Measurements from ENCODE around the gene TMEM131L. TPM values are rescaled to one million over a fixed set of nuclear protein-coding genes. Genes with fewer than 3 reads are reported as not detected.
"Not testable (repeated sequence)": the region's sequence is repeated elsewhere in the genome, so short reads cannot be mapped to it uniquely, and the experiment has no call there.

Gene TMEM131L
- total RNA-seq, 1 donor from 2014 or later, result 18.9 TPM

GRCh38 chr4:153501578-153501977 is 35.4 kb downstream of the TMEM131L start:
- DNase-seq (ENCODE audit: low spot score, unreplicated experiment), result no peak
- TF ChIP-seq CTCF (IDR thresholded peaks at IDR 0.05; ENCODE audit: unreplicated experiment), result no peak
- H3K9me3 Mint-ChIP-seq (ENCODE audit: low read depth), result peaks cover 3% of the 10 kb centered on the region
- no peaks in the 10 kb centered on the region for H3K4me1 Mint-ChIP-seq (ENCODE audit: low read depth)
- no peaks in the 10 kb centered on the region for H3K27me3 Mint-ChIP-seq
- H3K36me3 Mint-ChIP-seq (ENCODE audit: insufficient read depth), result peaks cover 5% of the 10 kb centered on the region
- no peak overlapping the region for H3K27ac Mint-ChIP-seq
- H3K4me3 Mint-ChIP-seq (ENCODE audit: low read depth), result no peak overlapping the region

GRCh38 chr4:153502584-153502983 is 36.4 kb downstream of the TMEM131L start:
- Mint-ChIP-seq H3K9me3 (ENCODE audit: low read depth) (peaks cover 3% of the 10 kb centered on the region), H3K4me1 (ENCODE audit: low read depth) (no peaks in the 10 kb centered on the region), H3K27me3 (no peaks in the 10 kb centered on the region), H3K4me3 (ENCODE audit: low read depth) (no peak overlapping the region), H3K27ac (no peak overlapping the region), H3K36me3 (ENCODE audit: insufficient read depth) (peaks cover 5% of the 10 kb centered on the region)
- TF ChIP-seq CTCF (IDR thresholded peaks at IDR 0.05; ENCODE audit: unreplicated experiment), result no peak
- DNase-seq (ENCODE audit: low spot score, unreplicated experiment), result no peak

- no peaks in the 10 kb centered on the region for H3K27me3 Mint-ChIP-seq
- peaks cover 4% of the 10 kb centered on the region for H3K36me3 Mint-ChIP-seq (ENCODE audit: insufficient read depth)
- H3K4me3 Mint-ChIP-seq (ENCODE audit: low read depth), result no peak overlapping the region
- H3K9me3 Mint-ChIP-seq (ENCODE audit: low read depth), result peaks cover 5% of the 10 kb centered on the region
- TF ChIP-seq CTCF (IDR thresholded peaks at IDR 0.05; ENCODE audit: unreplicated experiment), result no peak
- H3K4me1 Mint-ChIP-seq (ENCODE audit: low read depth), result peaks cover 5% of the 10 kb centered on the region
- DNase-seq (ENCODE audit: low spot score, unreplicated experiment), result no peak
- no peak overlapping the region for H3K27ac Mint-ChIP-seq
Measured at GRCh38 chr4:153506341-153507309, 40.5 kb downstream of the TMEM131L start.

- H3K36me3 Mint-ChIP-seq (ENCODE audit: insufficient read depth), result peaks cover 4% of the 10 kb centered on the region
- no peak overlapping the region for H3K27ac Mint-ChIP-seq
- no peak for TF ChIP-seq CTCF (IDR thresholded peaks at IDR 0.05; ENCODE audit: unreplicated experiment)
- no peak for DNase-seq (ENCODE audit: low spot score, unreplicated experiment)
- H3K27me3 Mint-ChIP-seq, result no peaks in the 10 kb centered on the region
- H3K4me3 Mint-ChIP-seq (ENCODE audit: low read depth), result no peak overlapping the region
- H3K9me3 Mint-ChIP-seq (ENCODE audit: low read depth), result peaks cover 5% of the 10 kb centered on the region
- H3K4me1 Mint-ChIP-seq (ENCODE audit: low read depth), result peaks cover 13% of the 10 kb centered on the region
Measured at GRCh38 chr4:153507310-153508073, 41.3 kb downstream of the TMEM131L start.

- H3K4me1 Mint-ChIP-seq (ENCODE audit: low read depth), result peaks cover 24% of the 10 kb centered on the region
- not testable (repeated sequence) for H3K27ac Mint-ChIP-seq; DNase-seq (ENCODE audit: low spot score, unreplicated experiment); H3K4me3 Mint-ChIP-seq (ENCODE audit: low read depth); H3K36me3 Mint-ChIP-seq (ENCODE audit: insufficient read depth); H3K9me3 Mint-ChIP-seq (ENCODE audit: low read depth); H3K27me3 Mint-ChIP-seq
Measured at GRCh38 chr4:153509212-153509611, 43.1 kb downstream of the TMEM131L start.

Data from progenitor cell of endocrine pancreas (in vitro differentiated cells).